Activated T-cell treated with anti-CD3 and anti-CD28 coated beads, Interleukin-2, amount 50 U/mL, for 72 hours (primary cell): ENCODE data around the gene SETD3. TPM values are rescaled to one million over a fixed set of nuclear protein-coding genes. Genes with fewer than 3 reads are reported as not detected.
A peak's percentile ranks its signal among the peaks of the same experiment; 100 is the strongest.

Source experiments
- ATAC-seq, 2 donors: fragments of 150-1000 bp; cut with Tn5 transposase; replicated peaks in 1 of 2; 2 replicates each; pipeline ENCODE4 v1.10.0; 2021; ENCODE audit warnings: moderate library complexity in 2 of 2, mild to moderate bottlenecking in 1 of 2
- DNase-seq, 2 donors: peaks; one replicate each; pipeline ENCODE4 v3.0.0; 2021 to 2022; ENCODE audit warnings: mixed read lengths in 1 of 2
- H3K27ac Mint-ChIP-seq: one replicate; pipeline ENCODE4 v1.8.0; 2022; ENCODE audit warnings: mild to moderate bottlenecking, moderate library complexity, mixed read lengths
- H3K27me3 Mint-ChIP-seq: one replicate; pipeline ENCODE4 v1.8.0; 2022; ENCODE audit warnings: low read depth, mixed read lengths
- H3K36me3 Mint-ChIP-seq, 2 donors: one replicate each; pipeline ENCODE4 v1.8.0; 2022; ENCODE audit warnings: mixed read lengths in 2 of 2, mild to moderate bottlenecking in 1 of 2; ENCODE audit not compliant: insufficient read depth in 2 of 2
- H3K4me1 Mint-ChIP-seq: one replicate; pipeline ENCODE4 v1.8.0; 2022; ENCODE audit warnings: low read depth, mixed read lengths
- H3K4me3 Mint-ChIP-seq, 2 donors: one replicate each; pipeline ENCODE4 v1.8.0; 2022; ENCODE audit warnings: mild to moderate bottlenecking in 2 of 2, mixed read lengths in 2 of 2, moderate library complexity in 2 of 2
- H3K9me3 Mint-ChIP-seq, 2 donors: one replicate each; pipeline ENCODE4 v1.8.0; 2022; ENCODE audit warnings: mixed read lengths in 2 of 2
- total RNA-seq, 2 donors: library from RNA; stranded (reverse); gene quantifications; one replicate each; pipeline ENCODE4 v1.2.3, GENCODE V29; 2022

Gene SETD3
- total RNA-seq, 2 donors from 2014 or later = 48.0 to 49.6 TPM

DNA sequence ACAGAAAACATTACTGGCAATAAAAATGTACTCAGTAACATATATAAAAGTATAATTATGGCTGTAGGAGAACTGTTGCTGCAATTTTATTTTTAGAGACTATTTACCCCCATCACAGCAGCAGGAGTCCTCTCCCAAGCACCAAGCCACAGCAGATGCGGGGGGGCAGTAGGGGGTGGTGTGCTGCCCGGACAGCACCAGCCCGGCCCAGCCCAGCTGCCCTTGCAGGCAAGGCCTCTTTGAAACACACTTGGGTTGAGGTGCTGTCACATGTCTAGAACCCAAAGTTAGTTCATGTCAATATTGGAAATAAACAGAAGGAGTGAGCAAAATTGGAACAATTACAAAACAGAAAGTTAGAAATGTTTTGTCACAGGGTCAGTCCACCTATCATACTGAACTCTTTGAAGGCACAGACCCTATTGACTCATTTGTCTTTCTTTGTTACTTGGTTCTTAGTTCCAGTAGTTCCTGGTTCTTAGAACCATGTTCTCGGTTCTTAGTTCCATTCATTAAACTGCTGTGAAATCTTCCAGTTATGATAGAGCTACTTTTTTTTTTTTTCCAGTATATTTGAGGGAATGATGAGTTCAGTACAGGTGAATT, 23.3 kb upstream of the SETD3 start:
- peaks cover 9 to 17% of the 10 kb centered on the region in 2 donors for H3K36me3 Mint-ChIP-seq
- no peak overlapping the region for H3K4me3 Mint-ChIP-seq
- ATAC-seq (peak; percentile 37 to 71), DNase-seq (no peak)
- H3K4me1 Mint-ChIP-seq = peaks cover 4% of the 10 kb centered on the region
- no peaks in the 10 kb centered on the region for H3K27me3 Mint-ChIP-seq
- peak overlapping the region; percentile 76 for H3K27ac Mint-ChIP-seq
- H3K9me3 Mint-ChIP-seq = no peaks in the 10 kb centered on the region

DNA sequence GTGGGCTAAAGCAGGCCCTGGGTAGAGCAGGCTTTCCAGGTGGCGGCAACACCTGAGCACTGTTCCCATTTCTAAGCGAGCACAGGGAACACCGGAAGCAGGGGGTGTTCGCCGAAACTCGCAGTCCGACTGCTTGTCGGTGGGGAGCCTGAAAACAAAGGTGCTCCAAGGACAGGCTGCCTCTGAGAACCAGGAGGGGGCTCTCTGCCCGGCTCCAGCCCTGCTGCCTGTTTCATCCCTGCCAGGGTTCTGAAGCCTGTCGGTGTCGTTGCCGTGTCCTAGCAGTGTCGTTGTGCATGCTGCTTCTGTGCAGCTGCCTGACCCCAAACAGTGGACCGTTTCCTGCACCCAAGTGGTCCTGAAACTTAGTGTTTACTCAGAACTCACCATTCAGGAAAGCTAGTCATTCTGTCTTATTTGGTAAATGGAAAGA, 22.3 kb upstream of the SETD3 start:
- peaks cover 9 to 17% of the 10 kb centered on the region in 2 donors for H3K36me3 Mint-ChIP-seq

DNA sequence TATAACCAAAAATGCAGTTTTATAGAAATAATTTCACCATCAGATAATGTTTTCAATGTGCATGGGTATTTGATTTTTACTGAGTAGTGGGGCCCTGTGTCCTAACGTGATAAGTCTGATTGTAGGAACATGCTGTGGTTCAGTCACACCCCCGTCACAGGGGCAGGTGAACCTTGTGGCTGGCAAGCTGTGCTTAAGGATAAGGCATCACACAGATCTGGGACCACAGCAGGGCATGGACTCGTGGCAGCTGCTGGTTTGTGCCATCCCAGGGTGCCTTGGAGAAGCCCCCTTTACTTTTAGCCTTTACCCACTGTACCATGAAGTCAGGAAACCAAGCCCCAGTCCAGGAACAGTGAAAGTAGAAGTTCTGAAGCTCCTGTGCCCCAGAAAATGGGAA, 17.2 kb upstream of the SETD3 start:
- no peak for DNase-seq
- H3K27ac Mint-ChIP-seq = no peak overlapping the region
- no peaks in the 10 kb centered on the region for H3K27me3 Mint-ChIP-seq
- ATAC-seq = no peak
- no peaks in the 10 kb centered on the region for H3K4me1 Mint-ChIP-seq
- H3K9me3 Mint-ChIP-seq = no peaks in the 10 kb centered on the region
- no peak overlapping the region for H3K4me3 Mint-ChIP-seq
- H3K36me3 Mint-ChIP-seq = peaks cover 14 to 22% of the 10 kb centered on the region in 2 donors

More for the DNA sequence above, 22.3 kb upstream of the SETD3 start:
- Mint-ChIP-seq H3K27ac (peak overlapping the region; percentile 29), H3K27me3 (no peaks in the 10 kb centered on the region), H3K4me3 (no peak overlapping the region), H3K9me3 (no peaks in the 10 kb centered on the region), H3K4me1 (peaks cover 4% of the 10 kb centered on the region)
- ATAC-seq (peak in 1 of 2 donors; percentile 32), DNase-seq (no peak)

DNA sequence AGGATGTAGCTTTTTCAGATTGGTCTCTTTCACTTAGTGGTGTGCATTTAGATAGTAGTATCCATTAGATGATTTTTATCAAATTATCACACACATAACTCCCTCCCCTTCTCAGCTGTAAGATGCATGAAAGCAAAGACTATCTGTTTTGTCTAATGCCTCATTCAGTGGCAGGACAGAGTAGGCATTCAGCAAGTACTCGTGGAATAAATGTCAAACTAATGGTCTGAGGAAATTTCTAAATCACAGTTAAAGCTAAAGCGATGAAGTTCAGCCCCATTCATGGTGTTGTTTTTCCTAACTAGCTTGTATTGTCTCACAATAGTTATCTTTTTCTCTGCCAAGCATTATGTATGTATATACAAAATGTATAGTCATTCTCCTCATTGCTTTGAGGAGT, 16.7 kb upstream of the SETD3 start:
- Mint-ChIP-seq H3K36me3 (peaks cover 14 to 22% of the 10 kb centered on the region in 2 donors), H3K4me3 (no peak overlapping the region)

DNA sequence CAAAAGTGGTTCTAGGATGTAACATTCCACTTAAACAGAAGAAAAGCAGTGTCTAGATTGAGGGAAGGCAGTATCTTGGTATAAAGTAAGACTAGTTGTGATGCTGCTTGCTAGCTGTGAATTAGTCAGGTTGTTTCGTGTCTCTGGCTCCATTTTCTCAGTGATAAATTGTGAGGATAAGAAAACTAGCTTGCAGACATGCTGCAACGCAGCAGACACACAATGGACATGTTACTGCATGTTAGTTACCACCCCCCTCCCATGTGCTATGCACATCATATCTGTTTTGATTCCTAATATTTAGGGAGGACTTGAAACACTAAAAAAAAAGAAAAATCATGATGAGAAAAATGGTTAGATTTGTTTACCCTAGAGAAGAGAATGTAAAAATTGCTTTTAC, 3.4 kb upstream of the SETD3 start:
- no peak for DNase-seq
- Mint-ChIP-seq H3K4me1 (peaks cover 57% of the 10 kb centered on the region), H3K9me3 (no peaks in the 10 kb centered on the region), H3K27ac (peak overlapping the region; percentile 54), H3K36me3 (peaks cover 4 to 6% of the 10 kb centered on the region in 2 donors), H3K27me3 (no peaks in the 10 kb centered on the region), H3K4me3 (no peak overlapping the region)
- ATAC-seq = no peak

More for the DNA sequence above, 16.7 kb upstream of the SETD3 start:
- Mint-ChIP-seq H3K4me1 (no peaks in the 10 kb centered on the region), H3K27me3 (no peaks in the 10 kb centered on the region), H3K27ac (peak overlapping the region; percentile 10), H3K9me3 (no peaks in the 10 kb centered on the region)
- no peak for DNase-seq
- ATAC-seq = no peak

DNA sequence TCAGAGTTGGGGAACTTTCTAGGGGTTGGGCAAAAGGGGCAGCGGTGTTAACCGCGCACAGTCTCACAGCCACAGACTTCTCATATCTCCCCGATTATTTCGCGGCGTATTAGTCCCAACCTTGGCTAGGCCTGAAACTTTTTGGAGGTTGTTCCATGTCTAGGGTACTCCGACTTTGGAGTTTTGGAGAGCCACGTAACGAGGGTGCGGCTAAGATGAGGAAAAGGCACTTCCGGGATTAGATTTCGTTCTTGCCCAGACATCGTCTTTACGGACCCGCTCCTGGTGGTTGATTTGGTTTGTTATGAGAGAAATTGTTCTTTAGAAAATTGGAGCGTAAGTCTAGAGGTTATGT, 1.1 kb upstream of the SETD3 start:
- DNase-seq (peak; percentile 23 to 27), ATAC-seq (no peak)
- peak overlapping the region; percentile 97 for H3K27ac Mint-ChIP-seq
- H3K4me3 Mint-ChIP-seq = peak overlapping the region; percentile 98 to 99
- H3K9me3 Mint-ChIP-seq = no peaks in the 10 kb centered on the region
- H3K36me3 Mint-ChIP-seq = peaks cover 4 to 6% of the 10 kb centered on the region in 2 donors
- H3K4me1 Mint-ChIP-seq = peaks cover 69% of the 10 kb centered on the region
- H3K27me3 Mint-ChIP-seq = no peaks in the 10 kb centered on the region

DNA sequence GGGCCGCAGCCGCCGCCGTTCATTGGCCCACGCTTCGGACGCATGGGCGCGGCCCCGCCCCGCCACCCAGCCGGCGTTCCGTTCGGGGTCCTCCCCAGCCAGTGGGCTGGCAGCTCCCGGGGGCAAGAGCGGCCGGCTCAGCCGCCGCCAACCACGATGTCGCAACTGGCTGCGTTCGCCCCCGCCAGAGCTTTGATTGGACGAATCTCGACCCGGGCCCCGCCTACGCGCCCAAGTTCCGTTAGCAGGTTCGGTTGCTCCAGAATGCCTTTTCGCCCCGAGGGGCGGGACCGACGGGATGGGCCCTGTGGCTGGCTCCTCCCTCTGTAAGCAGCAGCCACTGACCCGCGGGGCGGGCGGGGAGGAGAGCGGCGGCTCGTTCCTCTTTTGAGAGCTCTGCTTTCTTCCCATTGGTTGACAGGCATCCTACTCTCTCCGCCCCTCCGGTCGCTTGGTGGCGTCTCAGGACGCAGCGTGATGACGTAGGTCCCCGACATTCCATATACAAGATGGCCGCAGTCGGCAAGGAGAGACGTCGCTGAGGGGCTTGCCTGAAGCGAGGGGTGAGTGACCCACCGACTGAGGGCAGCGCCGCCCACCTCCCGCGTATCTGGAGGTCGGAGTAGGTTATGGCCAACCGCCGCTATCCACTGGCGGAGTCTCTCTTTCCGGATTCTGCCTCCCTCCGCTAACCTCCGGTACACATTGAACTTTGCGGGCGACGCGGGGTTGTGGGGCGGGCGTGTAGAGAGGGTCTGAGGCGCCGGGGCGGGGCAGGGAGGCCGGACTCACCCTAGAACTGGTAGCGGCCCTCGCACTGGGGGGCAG, 472 bp upstream of the SETD3 start, which contains the start of gene CCNK:
CCNK (plus strand) TSS at position 493 of the 828 bp plus-strand sequence. CDS start 11,269 bp downstream, outside the sequence.
- Mint-ChIP-seq H3K36me3 (peaks cover 4 to 6% of the 10 kb centered on the region in 2 donors), H3K4me1 (peaks cover 69% of the 10 kb centered on the region), H3K27ac (peak within 1 kb of the TSS; percentile 97), H3K4me3 (peak within 1 kb of the TSS; percentile 98 to 99), H3K27me3 (no peaks in the 10 kb centered on the region), H3K9me3 (no peaks in the 10 kb centered on the region)
- DNase-seq (peak; percentile 100), ATAC-seq (peak; percentile 90 to 92)

DNA sequence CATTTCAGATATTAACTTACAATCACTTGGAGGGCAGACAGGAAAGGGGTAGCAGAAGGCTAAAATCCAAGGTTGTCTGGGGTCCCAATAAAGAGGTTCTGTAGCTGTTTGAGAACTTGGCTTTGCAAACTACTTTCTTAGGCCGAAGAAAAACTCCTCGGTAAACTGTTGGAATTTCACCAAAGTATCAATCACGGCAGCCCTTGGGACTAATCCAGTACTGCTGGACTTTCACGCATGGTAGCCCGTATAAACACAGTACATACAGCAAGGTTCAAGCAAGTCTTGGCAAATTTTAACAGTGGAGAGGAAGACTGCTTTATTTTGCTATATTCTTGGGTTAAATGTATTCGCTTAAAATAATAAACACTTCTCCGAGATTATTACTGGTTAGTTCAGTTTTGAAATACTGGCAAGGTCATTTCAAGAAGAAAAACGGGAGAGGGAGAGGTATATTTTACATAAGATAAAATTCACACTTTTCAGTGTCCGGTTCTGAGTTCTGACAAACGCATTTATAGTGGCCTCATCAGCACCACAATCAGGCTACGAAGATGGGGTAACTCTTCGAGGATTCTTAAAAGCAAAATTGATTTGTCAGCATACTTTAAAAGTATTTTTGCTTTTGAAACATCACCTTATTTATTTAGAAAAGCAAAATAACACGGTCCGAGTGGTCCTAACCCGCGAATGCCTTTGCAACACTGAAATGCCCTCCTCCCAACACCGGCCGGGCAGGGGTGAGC, 1.3 kb downstream of the SETD3 start:
- H3K4me1 Mint-ChIP-seq = peaks cover 68% of the 10 kb centered on the region
- peaks cover 4 to 6% of the 10 kb centered on the region in 2 donors for H3K36me3 Mint-ChIP-seq
- H3K27me3 Mint-ChIP-seq = no peaks in the 10 kb centered on the region
- H3K27ac Mint-ChIP-seq = peak overlapping the region; percentile 47
- H3K4me3 Mint-ChIP-seq = peak overlapping the region; percentile 93 to 99
- H3K9me3 Mint-ChIP-seq = no peaks in the 10 kb centered on the region
- ATAC-seq (no peak), DNase-seq (no peak)

DNA sequence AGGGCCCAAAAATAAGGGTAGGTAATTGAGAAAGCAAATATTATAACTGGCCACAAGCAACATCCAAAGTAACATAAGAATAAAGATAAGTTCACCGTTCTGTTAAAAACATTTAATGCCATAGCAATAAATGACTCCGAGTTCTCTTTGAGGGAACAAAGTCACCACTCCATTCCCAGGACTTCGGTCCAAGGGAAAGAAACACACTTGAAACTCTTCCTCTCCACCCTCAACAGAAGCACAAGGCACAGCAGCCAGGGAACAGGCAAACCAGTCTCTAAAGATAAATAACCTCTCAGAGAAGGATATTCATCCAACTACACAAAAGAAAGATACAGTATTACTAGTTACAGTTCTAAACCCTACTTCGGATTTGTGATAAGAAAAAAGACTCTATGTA, 2.5 kb downstream of the SETD3 start:
- ATAC-seq = no peak
- H3K9me3 Mint-ChIP-seq = no peaks in the 10 kb centered on the region
- H3K4me1 Mint-ChIP-seq = peaks cover 56% of the 10 kb centered on the region
- H3K4me3 Mint-ChIP-seq = peak overlapping the region; percentile 8 to 93
- H3K27me3 Mint-ChIP-seq = no peaks in the 10 kb centered on the region
- H3K36me3 Mint-ChIP-seq = peaks cover 4 to 6% of the 10 kb centered on the region in 2 donors
- H3K27ac Mint-ChIP-seq = no peak overlapping the region
- DNase-seq = no peak

DNA sequence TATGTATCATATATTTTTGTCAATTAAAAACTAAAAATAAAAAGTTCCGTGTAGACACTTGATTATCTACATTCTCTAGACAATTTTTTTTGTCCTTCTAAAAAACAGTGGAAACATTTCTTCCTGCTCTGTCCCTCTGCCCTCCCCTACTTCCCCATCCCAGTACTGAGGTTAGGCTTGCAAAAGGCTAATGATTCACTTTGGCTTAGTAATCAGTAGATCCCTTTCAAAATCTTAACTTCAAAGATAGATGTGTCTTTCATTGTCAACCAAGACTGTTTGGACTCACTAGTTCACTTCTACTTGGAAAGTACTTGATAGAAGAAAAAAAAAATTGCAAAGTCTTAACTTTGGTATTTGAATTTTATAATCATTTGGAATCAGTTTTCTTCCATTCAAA, 3.8 kb downstream of the SETD3 start:
- H3K27me3 Mint-ChIP-seq = no peaks in the 10 kb centered on the region
- no peak overlapping the region for H3K4me3 Mint-ChIP-seq
- no peaks in the 10 kb centered on the region for H3K9me3 Mint-ChIP-seq
- H3K36me3 Mint-ChIP-seq = peaks cover 3 to 4% of the 10 kb centered on the region in 2 donors
- ATAC-seq = no peak
- H3K4me1 Mint-ChIP-seq = peaks cover 45% of the 10 kb centered on the region
- H3K27ac Mint-ChIP-seq = no peak overlapping the region
- DNase-seq = no peak

DNA sequence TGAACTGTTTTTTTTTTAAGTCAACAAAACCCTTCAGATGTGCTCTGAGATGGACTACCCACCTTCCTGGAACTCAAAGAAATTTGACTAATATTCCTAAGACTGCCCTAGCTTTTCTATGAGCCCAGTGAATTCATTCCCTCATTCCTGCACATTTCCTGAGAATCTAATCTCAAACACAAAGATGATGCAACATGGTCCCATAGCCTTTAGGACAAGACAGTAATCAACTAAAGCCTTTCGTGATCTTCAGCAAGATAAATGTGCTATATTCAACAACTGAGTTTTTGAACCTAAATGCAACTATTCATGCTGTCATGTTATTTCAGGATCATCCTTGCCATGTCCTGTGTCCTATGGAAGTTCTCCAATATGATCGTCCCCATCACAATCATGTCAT, 5.0 kb downstream of the SETD3 start:
- DNase-seq = no peak
- Mint-ChIP-seq H3K27me3 (no peaks in the 10 kb centered on the region), H3K9me3 (no peaks in the 10 kb centered on the region), H3K4me1 (peaks cover 45% of the 10 kb centered on the region), H3K4me3 (no peak overlapping the region), H3K27ac (no peak overlapping the region), H3K36me3 (peaks cover 3 to 4% of the 10 kb centered on the region in 2 donors)
- no peak for ATAC-seq

DNA sequence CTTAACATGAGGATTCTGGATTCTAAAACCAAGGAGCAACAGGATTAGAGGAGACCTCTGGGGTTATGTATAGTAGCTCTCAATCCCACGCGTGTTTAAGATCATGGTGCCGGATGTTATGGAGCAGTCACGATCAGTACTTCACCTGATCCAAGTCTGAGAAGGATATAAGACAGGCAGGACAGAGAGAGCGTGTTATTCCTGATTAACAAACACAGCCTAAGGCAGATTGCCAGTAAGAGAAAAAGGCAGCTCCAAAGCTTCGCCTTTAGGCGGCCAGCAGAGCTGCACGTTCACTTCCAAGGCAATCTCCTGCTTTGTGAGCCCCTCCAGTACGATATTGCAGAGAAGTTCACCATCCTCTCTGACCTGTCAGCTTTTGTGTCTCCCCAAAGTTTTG, 5.5 kb downstream of the SETD3 start:
- peaks cover 3 to 4% of the 10 kb centered on the region in 2 donors for H3K36me3 Mint-ChIP-seq
- H3K9me3 Mint-ChIP-seq = no peaks in the 10 kb centered on the region
- no peak overlapping the region for H3K4me3 Mint-ChIP-seq
- peaks cover 49% of the 10 kb centered on the region for H3K4me1 Mint-ChIP-seq
- DNase-seq = no peak
- ATAC-seq = no peak
- no peaks in the 10 kb centered on the region for H3K27me3 Mint-ChIP-seq
- H3K27ac Mint-ChIP-seq = no peak overlapping the region

DNA sequence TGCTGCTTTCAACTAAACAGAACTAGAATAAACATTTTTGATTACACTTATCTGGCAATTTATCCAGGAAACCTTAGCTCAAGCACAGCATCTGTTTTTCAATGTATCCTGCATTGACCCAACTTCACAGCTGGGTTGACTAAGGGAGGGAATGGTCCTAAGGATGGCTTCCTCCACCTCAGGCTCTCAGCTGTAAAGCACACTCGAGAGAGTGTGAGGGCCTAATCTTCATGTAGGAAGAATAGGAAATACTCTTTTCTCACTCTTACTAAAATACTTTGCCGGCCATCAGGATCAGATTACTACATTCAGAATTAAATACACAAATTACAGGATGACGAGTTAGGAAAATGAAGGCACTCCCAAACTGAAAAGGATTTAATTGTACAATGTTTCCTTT, 7.2 kb downstream of the SETD3 start:
- Mint-ChIP-seq H3K27me3 (no peaks in the 10 kb centered on the region), H3K9me3 (no peaks in the 10 kb centered on the region), H3K36me3 (no peaks in the 10 kb centered on the region), H3K4me3 (no peak overlapping the region), H3K27ac (no peak overlapping the region), H3K4me1 (peaks cover 53% of the 10 kb centered on the region)
- DNase-seq = no peak
- no peak for ATAC-seq
